Nephron (organoid): ENCODE data around the gene EHBP1.

Experiments used
- H3K27ac Mint-ChIP-seq, 3 experiments: 2 replicates each; pipeline ENCODE4 v1.8.0; 2020; ENCODE audit warnings: mixed read lengths in 3 of 3, mild to moderate bottlenecking in 2 of 3, moderate library complexity in 1 of 3
- H3K27me3 Mint-ChIP-seq: 2 replicates; pipeline ENCODE4 v1.8.0; 2021; ENCODE audit warnings: low read depth, mild to moderate bottlenecking, moderate library complexity, mixed read lengths
- H3K36me3 Mint-ChIP-seq: 2 replicates; pipeline ENCODE4 v1.8.0; 2020; ENCODE audit warnings: low read depth, mixed read lengths
- H3K4me1 Mint-ChIP-seq: 2 replicates; pipeline ENCODE4 v1.8.0; 2020; ENCODE audit warnings: mixed read lengths
- H3K4me3 Mint-ChIP-seq, 3 experiments: 2 replicates each; pipeline ENCODE4 v1.8.0; 2020; ENCODE audit warnings: mild to moderate bottlenecking in 3 of 3, mixed read lengths in 3 of 3, moderate library complexity in 2 of 3
- H3K9me3 Mint-ChIP-seq: 2 replicates; pipeline ENCODE4 v1.8.0; 2020; ENCODE audit warnings: mixed read lengths
- CTCF ChIP-seq, 3 experiments: fragments of 200-600 bp; sonication (generic); IDR thresholded peaks; one replicate each; pipeline ENCODE4 v1.5.0; 2021; ENCODE audit warnings: antibody characterized with exemption in 3 of 3; ENCODE audit not compliant: unreplicated experiment in 3 of 3

Gene EHBP1

GRCh38 chr2:62801814-62802523 lies 96.5 kb downstream of the EHBP1 start:
- Mint-ChIP-seq H3K9me3 (peaks cover 5% of the 10 kb centered on the region), H3K36me3 (peaks cover 19% of the 10 kb centered on the region), H3K27ac (no peak overlapping the region), H3K4me3 (no peak overlapping the region), H3K27me3 (no peaks in the 10 kb centered on the region), H3K4me1 (no peaks in the 10 kb centered on the region)
- no peak for TF ChIP-seq CTCF (IDR thresholded peaks at IDR 0.05; ENCODE audit: unreplicated experiment in 3 of 3)

- H3K4me1 Mint-ChIP-seq = no peaks in the 10 kb centered on the region
These were observed 98.4 kb downstream of the EHBP1 start for GRCh38 chr2:62803961-62804360.

GRCh38 chr2:62806231-62806630 lies 100.7 kb downstream of the EHBP1 start:
- Mint-ChIP-seq H3K36me3 (peaks cover 41% of the 10 kb centered on the region), H3K4me3 (no peak overlapping the region)

More at GRCh38 chr2:62803961-62804360, 98.4 kb downstream of the EHBP1 start:
- no peak for TF ChIP-seq CTCF (IDR thresholded peaks at IDR 0.05; ENCODE audit: unreplicated experiment in 3 of 3)
- Mint-ChIP-seq H3K9me3 (peaks cover 18% of the 10 kb centered on the region), H3K27ac (no peak overlapping the region), H3K4me3 (no peak overlapping the region), H3K27me3 (no peaks in the 10 kb centered on the region), H3K36me3 (peaks cover 37% of the 10 kb centered on the region)

GRCh38 chr2:62808554-62808953 lies 103.0 kb downstream of the EHBP1 start:
- Mint-ChIP-seq H3K27me3 (no peaks in the 10 kb centered on the region), H3K4me3 (no peak overlapping the region), H3K9me3 (peaks cover 18% of the 10 kb centered on the region), H3K4me1 (no peaks in the 10 kb centered on the region), H3K36me3 (peaks cover 41% of the 10 kb centered on the region), H3K27ac (no peak overlapping the region)
- TF ChIP-seq CTCF (IDR thresholded peaks at IDR 0.05; ENCODE audit: unreplicated experiment in 3 of 3) = no peak

More at GRCh38 chr2:62806231-62806630, 100.7 kb downstream of the EHBP1 start:
- peaks cover 18% of the 10 kb centered on the region for H3K9me3 Mint-ChIP-seq
- TF ChIP-seq CTCF (IDR thresholded peaks at IDR 0.05; ENCODE audit: unreplicated experiment in 3 of 3) = no peak
- no peaks in the 10 kb centered on the region for H3K27me3 Mint-ChIP-seq
- H3K4me1 Mint-ChIP-seq = no peaks in the 10 kb centered on the region
- no peak overlapping the region for H3K27ac Mint-ChIP-seq

- H3K36me3 Mint-ChIP-seq = peaks cover 30% of the 10 kb centered on the region
- H3K4me1 Mint-ChIP-seq = peaks cover 5% of the 10 kb centered on the region
- no peaks in the 10 kb centered on the region for H3K27me3 Mint-ChIP-seq
- no peak for TF ChIP-seq CTCF (IDR thresholded peaks at IDR 0.05; ENCODE audit: unreplicated experiment in 3 of 3)
- H3K4me3 Mint-ChIP-seq = no peak overlapping the region
- peaks cover 16% of the 10 kb centered on the region for H3K9me3 Mint-ChIP-seq
- no peak overlapping the region for H3K27ac Mint-ChIP-seq
These were observed 105.6 kb downstream of the EHBP1 start for GRCh38 chr2:62811086-62811485.

GRCh38 chr2:62811972-62812371 lies 106.5 kb downstream of the EHBP1 start:
- Mint-ChIP-seq H3K27ac (no peak overlapping the region), H3K36me3 (peaks cover 22% of the 10 kb centered on the region), H3K4me3 (no peak overlapping the region), H3K4me1 (peaks cover 5% of the 10 kb centered on the region), H3K27me3 (no peaks in the 10 kb centered on the region), H3K9me3 (peaks cover 13% of the 10 kb centered on the region)
- no peak for TF ChIP-seq CTCF (IDR thresholded peaks at IDR 0.05; ENCODE audit: unreplicated experiment in 3 of 3)
